Measurements from ENCODE around the gene CELF5.

CELF5 gene

DNA sequence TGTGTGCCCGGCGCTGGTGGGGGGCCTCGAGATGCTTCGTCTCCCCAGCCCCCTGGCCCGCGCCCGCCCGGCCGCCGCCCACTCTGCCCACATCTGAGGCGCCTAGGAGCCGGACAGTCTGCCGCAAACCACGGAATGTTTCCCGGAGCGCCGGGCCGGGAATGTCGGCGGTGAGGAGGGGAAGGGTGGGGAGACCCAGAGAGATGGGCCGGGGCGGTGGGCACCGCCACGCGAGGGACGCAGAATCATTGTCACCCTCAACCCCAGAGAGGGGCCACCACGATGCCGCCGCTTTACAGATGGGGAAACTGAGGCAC, 95.9 kb downstream of the CELF5 start:
- DNase-seq (ENCODE audit: low read depth), result no peak
- TF ChIP-seq, protein P1, sequence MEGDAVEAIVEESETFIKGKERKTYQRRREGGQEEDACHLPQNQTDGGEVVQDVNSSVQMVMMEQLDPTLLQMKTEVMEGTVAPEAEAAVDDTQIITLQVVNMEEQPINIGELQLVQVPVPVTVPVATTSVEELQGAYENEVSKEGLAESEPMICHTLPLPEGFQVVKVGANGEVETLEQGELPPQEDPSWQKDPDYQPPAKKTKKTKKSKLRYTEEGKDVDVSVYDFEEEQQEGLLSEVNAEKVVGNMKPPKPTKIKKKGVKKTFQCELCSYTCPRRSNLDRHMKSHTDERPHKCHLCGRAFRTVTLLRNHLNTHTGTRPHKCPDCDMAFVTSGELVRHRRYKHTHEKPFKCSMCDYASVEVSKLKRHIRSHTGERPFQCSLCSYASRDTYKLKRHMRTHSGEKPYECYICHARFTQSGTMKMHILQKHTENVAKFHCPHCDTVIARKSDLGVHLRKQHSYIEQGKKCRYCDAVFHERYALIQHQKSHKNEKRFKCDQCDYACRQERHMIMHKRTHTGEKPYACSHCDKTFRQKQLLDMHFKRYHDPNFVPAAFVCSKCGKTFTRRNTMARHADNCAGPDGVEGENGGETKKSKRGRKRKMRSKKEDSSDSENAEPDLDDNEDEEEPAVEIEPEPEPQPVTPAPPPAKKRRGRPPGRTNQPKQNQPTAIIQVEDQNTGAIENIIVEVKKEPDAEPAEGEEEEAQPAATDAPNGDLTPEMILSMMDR (conservative IDR thresholded peaks at IDR 0.05; ENCODE audit: low read depth, low read length), result no peak
- no peak overlapping the region for H3K4me3 ChIP-seq (ENCODE audit: low read depth, low read length)

DNA sequence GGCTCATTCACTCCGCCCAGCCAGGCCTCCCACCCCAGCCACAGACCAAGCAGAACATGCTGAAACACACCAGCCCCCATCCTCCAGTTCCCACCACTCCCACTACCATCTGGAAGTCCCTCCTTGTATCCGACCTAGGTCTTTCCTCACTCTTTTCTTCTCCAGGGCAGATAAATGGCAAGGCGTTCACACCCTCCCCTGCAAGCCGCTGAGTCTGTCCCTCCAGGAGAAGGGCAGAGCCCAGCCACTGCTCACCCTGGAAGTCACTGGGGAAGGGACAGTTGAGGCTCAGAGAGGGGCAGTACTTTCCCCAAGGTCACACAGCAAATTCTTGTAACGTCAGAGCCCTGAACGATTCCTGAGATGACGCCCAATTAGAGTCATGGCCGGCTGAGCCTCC, 96.4 kb downstream of the CELF5 start:
- TF ChIP-seq, protein P1 (conservative IDR thresholded peaks at IDR 0.05; ENCODE audit: low read depth, low read length), result no peak
- no peak for DNase-seq (ENCODE audit: low read depth)
- no peak overlapping the region for H3K4me3 ChIP-seq (ENCODE audit: low read depth, low read length)

DNA sequence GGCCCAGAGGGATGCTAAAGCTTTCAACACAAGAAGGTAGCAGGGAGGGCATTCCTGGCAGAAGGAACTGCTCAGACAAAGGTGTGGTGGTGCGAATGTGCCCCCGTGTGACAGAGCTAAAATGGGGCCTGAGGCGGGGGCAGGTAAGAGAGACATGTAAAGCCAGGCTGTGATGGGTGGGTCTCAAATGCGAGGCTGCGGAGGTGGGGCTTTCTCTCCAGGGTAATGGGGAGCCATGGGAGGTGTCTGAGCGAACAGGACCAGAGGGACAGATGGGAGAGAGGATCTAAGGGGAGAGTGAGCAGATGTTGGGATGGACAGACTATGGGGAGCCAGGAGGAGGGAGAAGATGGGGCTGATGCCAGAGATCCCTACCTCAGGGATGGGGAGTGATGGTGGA, 97.2 kb downstream of the CELF5 start:
- TF ChIP-seq, protein P1 (conservative IDR thresholded peaks at IDR 0.05; ENCODE audit: low read depth, low read length), result no peak
- H3K4me3 ChIP-seq (ENCODE audit: low read depth, low read length), result no peak overlapping the region
- DNase-seq (ENCODE audit: low read depth), result no peak

DNA sequence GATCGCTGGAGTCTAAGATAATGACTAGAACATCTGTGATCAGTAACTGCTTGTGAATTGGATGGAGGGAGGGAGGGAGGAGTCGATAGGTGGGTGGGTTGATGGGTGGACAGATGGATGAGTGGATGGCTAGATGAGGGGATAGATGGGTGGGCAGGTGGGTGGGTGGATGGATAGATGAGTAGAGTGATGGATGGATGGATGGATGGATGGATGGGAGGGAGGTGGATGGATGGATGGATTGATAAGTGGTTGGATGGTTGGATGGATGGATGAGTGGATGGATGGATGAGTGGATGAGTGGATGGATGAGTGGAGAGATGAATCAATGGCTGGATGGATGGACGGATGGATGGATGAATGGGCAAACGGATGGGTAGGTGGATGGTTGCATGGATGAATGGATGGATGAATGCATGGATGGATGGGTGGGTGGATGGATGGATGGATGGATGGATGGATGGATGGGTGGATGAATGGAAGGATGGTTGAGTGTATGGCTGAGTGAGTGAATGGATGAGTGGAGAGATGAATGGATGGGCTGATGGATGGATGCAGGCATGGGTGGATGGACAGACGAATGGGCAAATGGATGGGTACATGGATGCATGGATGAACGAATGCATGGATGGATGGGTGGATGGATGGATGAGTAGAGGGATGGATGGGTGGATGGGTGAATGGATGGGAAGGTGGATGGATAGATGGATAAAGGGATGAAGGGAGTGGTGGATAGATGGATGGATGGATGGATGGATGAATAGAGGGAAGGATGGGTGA, 97.9 kb downstream of the CELF5 start:
- DNase-seq (ENCODE audit: low read depth), result no peak
- TF ChIP-seq, protein P1 (conservative IDR thresholded peaks at IDR 0.05; ENCODE audit: low read depth, low read length), result no peak

DNA sequence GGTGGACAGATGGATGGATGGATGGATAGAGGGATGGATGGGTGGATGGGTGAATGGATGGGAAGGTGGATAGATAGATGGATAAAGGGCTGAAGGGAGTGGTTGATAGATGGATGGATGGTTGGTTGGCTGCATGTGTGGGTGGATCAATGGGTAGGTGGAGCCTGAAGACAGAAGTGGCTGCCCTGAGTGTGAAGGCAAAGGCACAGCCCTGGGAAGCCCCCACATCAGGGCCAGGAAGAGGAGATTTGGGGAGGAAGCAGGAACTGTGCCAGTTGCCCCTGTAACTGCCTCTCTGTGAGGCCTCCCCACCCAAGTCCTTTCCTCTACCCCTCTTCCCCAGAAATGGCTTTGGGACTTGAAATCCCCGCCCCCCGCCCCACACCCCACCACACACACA, 98.6 kb downstream of the CELF5 start:
- DNase-seq (ENCODE audit: low read depth), result no peak

More for the DNA sequence above, 97.9 kb downstream of the CELF5 start:
- H3K4me3 ChIP-seq (ENCODE audit: low read depth, low read length), result no peak overlapping the region

DNA sequence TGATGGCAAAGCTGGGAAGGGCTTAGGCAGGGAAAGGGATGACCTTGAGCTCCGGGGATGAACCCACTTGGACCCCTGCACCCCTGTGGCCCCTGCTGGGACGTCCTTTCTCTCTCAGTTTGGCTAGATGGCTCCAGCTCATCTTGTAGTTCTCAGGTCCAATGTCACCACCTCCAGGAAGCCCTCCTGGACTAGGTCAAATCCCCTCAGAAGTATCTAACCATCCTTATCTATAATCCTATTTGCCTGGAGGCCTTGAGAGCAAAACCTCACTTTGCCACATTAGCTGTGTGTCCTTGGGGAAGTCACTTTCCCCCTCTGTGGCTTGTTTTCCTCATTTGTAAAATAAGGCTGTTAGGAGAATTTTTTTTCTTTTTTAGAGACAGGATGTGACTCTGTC, 99.2 kb downstream of the CELF5 start:
- H3K4me3 ChIP-seq (ENCODE audit: low read depth, low read length), result no peak overlapping the region
- TF ChIP-seq, protein P1 (conservative IDR thresholded peaks at IDR 0.05; ENCODE audit: low read depth, low read length), result no peak
- DNase-seq (ENCODE audit: low read depth), result no peak

More for the DNA sequence above, 98.6 kb downstream of the CELF5 start:
- TF ChIP-seq, protein P1 (conservative IDR thresholded peaks at IDR 0.05; ENCODE audit: low read depth, low read length), result no peak
- no peak overlapping the region for H3K4me3 ChIP-seq (ENCODE audit: low read depth, low read length)

DNA sequence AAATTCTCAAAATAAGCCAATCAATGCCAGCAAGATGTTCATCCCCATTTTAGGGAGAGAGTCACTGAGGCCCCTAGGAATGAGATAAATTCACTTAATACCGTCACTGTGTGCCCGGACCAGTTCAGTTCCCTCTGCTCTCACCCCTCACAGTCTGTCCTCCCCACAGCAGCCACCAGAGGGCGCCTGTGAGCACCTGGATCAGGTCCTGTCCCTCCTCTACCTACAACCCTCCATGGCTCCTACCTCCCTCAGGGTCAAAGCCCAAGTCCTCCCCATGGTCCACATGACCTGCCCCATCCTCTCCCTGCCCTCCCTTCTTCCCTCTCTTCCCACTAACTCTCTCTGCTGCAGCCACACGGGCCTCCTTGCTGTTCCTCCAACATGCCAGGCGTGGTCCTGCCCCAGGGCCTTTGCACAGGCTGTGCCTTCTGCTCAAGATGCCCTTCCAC, 100.0 kb downstream of the CELF5 start:
- no peak overlapping the region for H3K4me3 ChIP-seq (ENCODE audit: low read depth, low read length)
- DNase-seq (ENCODE audit: low read depth), result no peak
- TF ChIP-seq, protein P1 (conservative IDR thresholded peaks at IDR 0.05; ENCODE audit: low read depth, low read length), result peak; percentile 86

All from choroid plexus epithelial cell (primary cell).